ENCODE measurements around the gene YY1. TPM values are rescaled to one million over a fixed set of nuclear protein-coding genes. Genes with fewer than 3 reads are reported as not detected.

Gene YY1
- total RNA-seq, 1 donor from 2014 or later, result 43.0 TPM

- H3K36me3 ChIP-seq, result no peaks in the 10 kb centered on the region
- DNase-seq (ENCODE audit: extremely low spot score in 2 of 2), result no peak
- no peak overlapping the region for H3K27ac ChIP-seq
- intact Hi-C loops (cut with DNase I), result no loop called here
- peaks cover 85% of the 10 kb centered on the region for H3K4me1 ChIP-seq
- no peaks in the 10 kb centered on the region for H3K9me3 ChIP-seq
- H3K4me3 ChIP-seq, result no peak overlapping the region
- no peaks in the 10 kb centered on the region for H3K27me3 ChIP-seq
- TF ChIP-seq CTCF (IDR thresholded peaks at IDR 0.05) (no peak), POLR2A (IDR thresholded peaks at IDR 0.05) (no peak), POLR2AphosphoS5 (IDR thresholded peaks at IDR 0.05; ENCODE audit: insufficient read depth in 1 of 2, low read depth in 1 of 2) (no peak)
Observed at GRCh38 chr14:100256339-100256895, 17.5 kb downstream of the YY1 start.

- intact Hi-C loops (cut with DNase I), result no loop called here
- H3K36me3 ChIP-seq, result peaks cover 0 to 12% of the 10 kb centered on the region in 2 donors
- peaks cover 63% of the 10 kb centered on the region for H3K4me1 ChIP-seq
- no peak overlapping the region for H3K4me3 ChIP-seq
- no peak overlapping the region for H3K27ac ChIP-seq
- no peaks in the 10 kb centered on the region for H3K27me3 ChIP-seq
- DNase-seq (ENCODE audit: extremely low spot score in 2 of 2), result no peak
- no peaks in the 10 kb centered on the region for H3K9me3 ChIP-seq
- TF ChIP-seq POLR2AphosphoS5 (IDR thresholded peaks at IDR 0.05; ENCODE audit: insufficient read depth in 1 of 2, low read depth in 1 of 2) (no peak), POLR2A (IDR thresholded peaks at IDR 0.05) (no peak), CTCF (IDR thresholded peaks at IDR 0.05) (no peak)
Observed at GRCh38 chr14:100261621-100262020, 22.7 kb downstream of the YY1 start.

GRCh38 chr14:100262545-100262944 is 23.6 kb downstream of the YY1 start:
- Histone ChIP-seq H3K27ac (no peak overlapping the region), H3K9me3 (no peaks in the 10 kb centered on the region), H3K4me1 (peaks cover 55% of the 10 kb centered on the region), H3K36me3 (peaks cover 0 to 12% of the 10 kb centered on the region in 2 donors), H3K27me3 (no peaks in the 10 kb centered on the region), H3K4me3 (no peak overlapping the region)
- intact Hi-C loops (cut with DNase I), result no loop called here
- no peak for DNase-seq (ENCODE audit: extremely low spot score in 2 of 2)
- TF ChIP-seq POLR2AphosphoS5 (IDR thresholded peaks at IDR 0.05; ENCODE audit: insufficient read depth in 1 of 2, low read depth in 1 of 2) (no peak), CTCF (IDR thresholded peaks at IDR 0.05) (no peak), POLR2A (IDR thresholded peaks at IDR 0.05) (no peak)

- TF ChIP-seq CTCF (IDR thresholded peaks at IDR 0.05), result no peak
- TF ChIP-seq POLR2AphosphoS5 (IDR thresholded peaks at IDR 0.05; ENCODE audit: insufficient read depth in 1 of 2, low read depth in 1 of 2), result no peak
- no peak overlapping the region for H3K4me3 ChIP-seq
- intact Hi-C loops (cut with DNase I), result no loop called here
- H3K36me3 ChIP-seq, result peaks cover 0 to 12% of the 10 kb centered on the region in 2 donors
- H3K4me1 ChIP-seq, result peaks cover 56% of the 10 kb centered on the region
- no peak for DNase-seq (ENCODE audit: extremely low spot score in 2 of 2)
- no peak overlapping the region for H3K27ac ChIP-seq
- no peaks in the 10 kb centered on the region for H3K27me3 ChIP-seq
- no peaks in the 10 kb centered on the region for H3K9me3 ChIP-seq
Observed at GRCh38 chr14:100263141-100263540, 24.2 kb downstream of the YY1 start.

- peaks cover 33% of the 10 kb centered on the region for H3K4me1 ChIP-seq
- no peaks in the 10 kb centered on the region for H3K9me3 ChIP-seq
- H3K36me3 ChIP-seq, result peaks cover 0 to 12% of the 10 kb centered on the region in 2 donors
- DNase-seq (ENCODE audit: extremely low spot score in 2 of 2), result no peak
- TF ChIP-seq POLR2AphosphoS5 (IDR thresholded peaks at IDR 0.05; ENCODE audit: insufficient read depth in 1 of 2, low read depth in 1 of 2) (no peak), CTCF (IDR thresholded peaks at IDR 0.05) (no peak), POLR2A (IDR thresholded peaks at IDR 0.05) (no peak)
- H3K27me3 ChIP-seq, result no peaks in the 10 kb centered on the region
- intact Hi-C loops (cut with DNase I), result no loop called here
- no peak overlapping the region for H3K27ac ChIP-seq
- H3K4me3 ChIP-seq, result no peak overlapping the region
Observed at GRCh38 chr14:100267990-100268389, 29.0 kb downstream of the YY1 start.

All from vagina (tissue), 2 donors.